Right lobe of liver (tissue), 6 donors: Measurements from ENCODE around the gene MFSD12. TPM values are rescaled to one million over a fixed set of nuclear protein-coding genes. Genes with fewer than 3 reads are reported as not detected.

ENCODE experiments used
- ATAC-seq, 4 donors: fragments of 200-7000 bp; cut with Tn5 transposase; one replicate each; pipeline ENCODE4 v1.9.1; 2020; ENCODE audit warnings: mild to moderate bottlenecking in 4 of 4, moderate library complexity in 4 of 4
- DNase-seq, 3 donors: peaks; one replicate each; pipeline ENCODE4 v3.0.0-alpha.2; 2020
- H3K27ac ChIP-seq, 3 donors: fragments of 200-600 bp; one replicate each; pipeline ENCODE4 v1.8.0; 2022
- H3K27me3 ChIP-seq, 2 donors: fragments of 200-600 bp; one replicate each; pipeline ENCODE4 v1.8.0; 2022
- H3K36me3 ChIP-seq, 4 donors: fragments of 200-600 bp; sonication (generic) in 1 of 4; one replicate each; pipeline versions ENCODE4 v1.5.1 to v1.8.0; 2017 to 2022; ENCODE audit warnings: control low read depth in 1 of 4
- H3K4me1 ChIP-seq, 4 donors: fragments of 200-600 bp; sonication (generic) in 1 of 4; one replicate each; pipeline versions ENCODE4 v1.5.1 to v1.8.0; 2017 to 2022; ENCODE audit warnings: control low read depth in 1 of 4
- H3K4me3 ChIP-seq, 3 donors: fragments of 200-600 bp; one replicate each; pipeline ENCODE4 v1.8.0; 2022
- H3K9me3 ChIP-seq, 4 donors: fragments of 200-600 bp; sonication (generic) in 1 of 4; one replicate each; pipeline versions ENCODE4 v1.5.1 to v1.8.0; 2017 to 2022; ENCODE audit warnings: control low read depth in 1 of 4
- CTCF ChIP-seq, 4 donors: fragments of 200-600 bp in 3 of 4; fragments of 450-650 bp in 1 of 4; IDR thresholded peaks; one replicate each; pipeline versions ENCODE4 v1.5.1 to v1.8.0; 2016 to 2022; ENCODE audit warnings: antibody characterized with exemption in 4 of 4, mild to moderate bottlenecking in 2 of 4
- POLR2A ChIP-seq: fragments of 450-650 bp; IDR thresholded peaks from one replicate; pipeline ENCODE4 v1.6.1; 2017; ENCODE audit warnings: antibody characterized with exemption, mild to moderate bottlenecking
- WGBS: methylation state at CpG from one replicate; pipeline ENCODE4 v1.1.6; 2018; ENCODE audit warnings: low coverage, low lambda C conversion rate; ENCODE audit not compliant: insufficient coverage; ENCODE audit errors: missing lambda C conversion rate; 5-methylcytosine and 5-hydroxymethylcytosine counted together
- intact Hi-C, 2 donors: fragments of 100-400 bp; cut with DNase I; formaldehyde crosslinking; loops; one replicate each; pipeline versions ENCODE4 v1.11.2 to v1.14.1; 2022
- total RNA-seq, 6 experiments: library from RNA; depleted of rRNA in 2 of 6; stranded (reverse); fragments of >200 nt in 2 of 6; fragmentation: NEBNext Ultra II Directional in 3 of 6; extraction: Animal tissue kit (Norgen Biotek cat#: 25700) in 3 of 6; gene quantifications; one replicate each; pipeline versions ENCODE4 v1.1.0 to v1.2.4, GENCODE V29; 2016 to 2023
- donor health status: DM: no; HTN: yes; CAD: no.
- donor health status: DM: no; HTN: no; CAD: no.
- donor health status: DM: no; HTN: no; CAD: no.
- donor health status: DM: no; HTN: yes; CAD: no.
- donor health status: DM: no; HTN: yes; CAD: no.

MFSD12 gene
- total RNA-seq, 6 experiments from 2014 or later, result 23.8 to 114 (median 31.5) TPM

GRCh38 chr19:3591876-3592613 lies 34.7 kb upstream of the MFSD12 start:
- Histone ChIP-seq H3K4me3 (no peak overlapping the region), H3K36me3 (no peaks in the 10 kb centered on the region), H3K4me1 (peaks cover 0 to 6% (median 0%) of the 10 kb centered on the region in 4 donors), H3K9me3 (no peaks in the 10 kb centered on the region), H3K27ac (no peak overlapping the region), H3K27me3 (no peaks in the 10 kb centered on the region)
- intact Hi-C loops, result no loop called here
- TF ChIP-seq CTCF (IDR thresholded peaks at IDR 0.05) (no peak), POLR2A (no peak)
- DNase-seq (peak in 2 of 3 donors; percentile 20 to 67), ATAC-seq (peak; percentile 74 to 93 (median 82))
- 40% methylated on average over 6 of the region's 9 CpGs for WGBS

- DNase-seq, result no peak
- Histone ChIP-seq H3K36me3 (no peaks in the 10 kb centered on the region), H3K4me3 (no peak overlapping the region), H3K9me3 (no peaks in the 10 kb centered on the region), H3K27me3 (no peaks in the 10 kb centered on the region), H3K27ac (no peak overlapping the region), H3K4me1 (peaks cover 0 to 6% (median 0%) of the 10 kb centered on the region in 4 donors)
- no CpG with 5 or more reads among the region's 8 CpGs for WGBS
- no peak for ATAC-seq
- TF ChIP-seq POLR2A, result no peak
- TF ChIP-seq CTCF (IDR thresholded peaks at IDR 0.05), result no peak
- intact Hi-C loops, result no loop called here
Measured at GRCh38 chr19:3590991-3591659, 33.7 kb upstream of the MFSD12 start.

GRCh38 chr19:3589949-3590348 lies 32.6 kb upstream of the MFSD12 start:
- DNase-seq (no peak), ATAC-seq (no peak)
- H3K27ac ChIP-seq, result no peak overlapping the region
- no peaks in the 10 kb centered on the region for H3K36me3 ChIP-seq
- no peaks in the 10 kb centered on the region for H3K27me3 ChIP-seq
- H3K4me3 ChIP-seq, result no peak overlapping the region
- H3K9me3 ChIP-seq, result no peaks in the 10 kb centered on the region
- TF ChIP-seq CTCF (IDR thresholded peaks at IDR 0.05) (no peak), POLR2A (no peak)
- H3K4me1 ChIP-seq, result peaks cover 0 to 6% (median 0%) of the 10 kb centered on the region in 4 donors
- WGBS, result no CpG with 5 or more reads among the region's 22 CpGs
- intact Hi-C loops, result no loop called here

- no peaks in the 10 kb centered on the region for H3K36me3 ChIP-seq
- peaks cover 0 to 6% (median 0%) of the 10 kb centered on the region in 4 donors for H3K4me1 ChIP-seq
- H3K9me3 ChIP-seq, result no peaks in the 10 kb centered on the region
- TF ChIP-seq POLR2A, result no peak
- TF ChIP-seq CTCF (IDR thresholded peaks at IDR 0.05), result no peak
- DNase-seq (no peak), ATAC-seq (no peak)
- no CpG with 5 or more reads among the region's 11 CpGs for WGBS
- no peaks in the 10 kb centered on the region for H3K27me3 ChIP-seq
- intact Hi-C loops, result no loop called here
- no peak overlapping the region for H3K4me3 ChIP-seq
- no peak overlapping the region for H3K27ac ChIP-seq
Measured at GRCh38 chr19:3589439-3589838, 32.1 kb upstream of the MFSD12 start.
